ENCODE results near the gene BCAR1. TPM values are rescaled to one million over a fixed set of nuclear protein-coding genes. Genes with fewer than 3 reads are reported as not detected.
A peak's percentile ranks its signal among the peaks of the same experiment; 100 is the strongest.

BCAR1 gene
- total and polyA plus RNA-seq, 2 of the 13 experiments (the other 11 are each of a cell fraction or from before 2014, with no cell fraction given) = 48.1 to 51.7 TPM

DNA sequence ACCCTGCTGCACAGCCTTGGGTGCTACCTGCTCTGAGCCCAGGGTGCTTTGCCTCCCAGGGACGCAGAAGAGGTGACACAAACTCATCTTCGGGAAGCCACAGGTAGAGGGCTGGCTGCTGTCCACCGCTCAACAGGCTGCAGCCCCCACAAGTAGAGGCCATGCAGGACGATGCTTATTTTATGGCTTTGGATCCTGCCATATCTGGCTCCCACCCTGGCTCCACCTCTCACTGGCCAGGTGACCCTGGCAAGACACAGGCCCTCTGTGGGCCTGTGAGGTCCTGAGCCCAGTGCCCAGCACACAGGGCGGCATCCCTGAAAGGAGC is 11.3 kb upstream of the BCAR1 start (continued):
- TF ChIP-seq TBL1XR1 (IDR thresholded peaks at IDR 0.05; ENCODE audit: borderline replicate concordance, low read length, partially characterized antibody) (no peak), PHF8 (CRISPR knock-in tag; IDR thresholded peaks at IDR 0.05) (peak; percentile 4; the same call in 1 of the 2 replicates), HOXA5 (CRISPR knock-in tag; IDR thresholded peaks at IDR 0.05) (0 out of 2 replicates have a peak, but pooled peaks have one; percentile 1), FIP1L1 (IDR thresholded peaks at IDR 0.05; ENCODE audit: borderline replicate concordance, insufficient read depth, low read depth, low read length) (no peak), KDM1A (CRISPR knock-in tag; IDR thresholded peaks at IDR 0.05) (no peak), ZNF609 (CRISPR knock-in tag; IDR thresholded peaks at IDR 0.05; ENCODE audit: borderline replicate concordance) (no peak)
- TF ChIP-seq, protein P1, sequence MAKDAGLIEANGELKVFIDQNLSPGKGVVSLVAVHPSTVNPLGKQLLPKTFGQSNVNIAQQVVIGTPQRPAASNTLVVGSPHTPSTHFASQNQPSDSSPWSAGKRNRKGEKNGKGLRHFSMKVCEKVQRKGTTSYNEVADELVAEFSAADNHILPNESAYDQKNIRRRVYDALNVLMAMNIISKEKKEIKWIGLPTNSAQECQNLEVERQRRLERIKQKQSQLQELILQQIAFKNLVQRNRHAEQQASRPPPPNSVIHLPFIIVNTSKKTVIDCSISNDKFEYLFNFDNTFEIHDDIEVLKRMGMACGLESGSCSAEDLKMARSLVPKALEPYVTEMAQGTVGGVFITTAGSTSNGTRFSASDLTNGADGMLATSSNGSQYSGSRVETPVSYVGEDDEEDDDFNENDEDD (CRISPR knock-in tag; IDR thresholded peaks at IDR 0.05; ENCODE audit: borderline replicate concordance) = no peak

Data from HepG2 (cell line).